Measurements from ENCODE around the gene FLT1.

Gene FLT1

GRCh38 chr13:28469316-28469715, 25.6 kb downstream of the FLT1 start:
- no peak overlapping the region for H3K4me3 ChIP-seq (ENCODE audit: low read depth, low read length, poor library complexity, severe bottlenecking)
- H3K79me2 ChIP-seq (ENCODE audit: insufficient read depth, low read length) = no peaks in the 10 kb centered on the region
- no peak overlapping the region for H3K4me2 ChIP-seq (ENCODE audit: low read length)
- H4K20me1 ChIP-seq (ENCODE audit: insufficient read depth, low read length) = no peaks in the 10 kb centered on the region
- TF ChIP-seq EZH2 (IDR thresholded peaks at IDR 0.05; ENCODE audit: borderline replicate concordance, low read length) (no peak), CTCF (IDR thresholded peaks at IDR 0.05; ENCODE audit: low read length) (no peak)
- H3K36me3 ChIP-seq (ENCODE audit: insufficient read depth, low read length) = no peaks in the 10 kb centered on the region
- no peaks in the 10 kb centered on the region for H3K9me2 ChIP-seq (ENCODE audit: low read depth, low read length)
- H3K9me3 ChIP-seq (ENCODE audit: low read length) = no peaks in the 10 kb centered on the region
- no peaks in the 10 kb centered on the region for H3F3A ChIP-seq (ENCODE audit: insufficient read depth, low read length)
- no peak overlapping the region for H3K27ac ChIP-seq (ENCODE audit: low read depth, low read length, poor library complexity, severe bottlenecking)
- H3K27me3 ChIP-seq (ENCODE audit: insufficient read depth, low read length) = no peaks in the 10 kb centered on the region
- no peaks in the 10 kb centered on the region for H3K4me1 ChIP-seq (ENCODE audit: insufficient read depth, low read length, severe bottlenecking)
- no peak overlapping the region for H3K9ac ChIP-seq (ENCODE audit: low read length)
- no peak overlapping the region for H2AFZ ChIP-seq (ENCODE audit: low read length)

- Histone ChIP-seq H3K9me3 (ENCODE audit: low read length) (no peaks in the 10 kb centered on the region), H3K36me3 (ENCODE audit: insufficient read depth, low read length) (no peaks in the 10 kb centered on the region), H4K20me1 (ENCODE audit: insufficient read depth, low read length) (no peaks in the 10 kb centered on the region), H3K9ac (ENCODE audit: low read length) (no peak overlapping the region), H3K27me3 (ENCODE audit: insufficient read depth, low read length) (no peaks in the 10 kb centered on the region), H3K9me2 (ENCODE audit: low read depth, low read length) (no peaks in the 10 kb centered on the region), H3K4me3 (ENCODE audit: low read depth, low read length, poor library complexity, severe bottlenecking) (no peak overlapping the region), H3F3A (ENCODE audit: insufficient read depth, low read length) (no peaks in the 10 kb centered on the region), H3K79me2 (ENCODE audit: insufficient read depth, low read length) (no peaks in the 10 kb centered on the region), H3K4me2 (ENCODE audit: low read length) (no peak overlapping the region), H3K4me1 (ENCODE audit: insufficient read depth, low read length, severe bottlenecking) (no peaks in the 10 kb centered on the region), H2AFZ (ENCODE audit: low read length) (no peak overlapping the region), H3K27ac (ENCODE audit: low read depth, low read length, poor library complexity, severe bottlenecking) (no peak overlapping the region)
- TF ChIP-seq CTCF (IDR thresholded peaks at IDR 0.05; ENCODE audit: low read length) (no peak), EZH2 (IDR thresholded peaks at IDR 0.05; ENCODE audit: borderline replicate concordance, low read length) (no peak)
Observed at GRCh38 chr13:28468023-28468915, 26.7 kb downstream of the FLT1 start.

DNA sequence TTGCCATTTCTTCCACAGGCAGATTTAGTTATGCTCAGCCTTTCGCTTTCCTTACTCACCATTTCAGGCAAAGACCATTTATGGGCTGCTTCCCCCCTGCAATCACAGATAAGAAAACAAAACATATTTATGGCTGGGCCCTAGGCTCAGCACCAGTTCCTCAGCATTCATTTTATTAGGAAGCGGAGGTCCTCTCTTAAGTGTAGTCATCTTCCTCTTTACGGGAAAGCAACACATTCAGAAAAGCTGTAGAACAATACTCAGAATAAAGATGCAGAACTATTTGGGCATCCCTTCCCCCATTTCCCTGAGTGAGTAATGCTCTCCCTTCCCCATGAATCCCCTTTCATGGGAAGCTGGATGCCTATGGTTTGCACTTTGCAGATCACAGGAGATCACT, 27.9 kb downstream of the FLT1 start:
- Histone ChIP-seq H3K4me2 (ENCODE audit: low read length) (no peak overlapping the region), H3K9me2 (ENCODE audit: low read depth, low read length) (no peaks in the 10 kb centered on the region), H4K20me1 (ENCODE audit: insufficient read depth, low read length) (no peaks in the 10 kb centered on the region), H3K4me1 (ENCODE audit: insufficient read depth, low read length, severe bottlenecking) (no peaks in the 10 kb centered on the region), H3K27ac (ENCODE audit: low read depth, low read length, poor library complexity, severe bottlenecking) (no peak overlapping the region), H3K9me3 (ENCODE audit: low read length) (no peaks in the 10 kb centered on the region), H3K36me3 (ENCODE audit: insufficient read depth, low read length) (no peaks in the 10 kb centered on the region), H2AFZ (ENCODE audit: low read length) (no peak overlapping the region), H3K9ac (ENCODE audit: low read length) (no peak overlapping the region), H3K27me3 (ENCODE audit: insufficient read depth, low read length) (no peaks in the 10 kb centered on the region), H3K79me2 (ENCODE audit: insufficient read depth, low read length) (no peaks in the 10 kb centered on the region), H3F3A (ENCODE audit: insufficient read depth, low read length) (no peaks in the 10 kb centered on the region), H3K4me3 (ENCODE audit: low read depth, low read length, poor library complexity, severe bottlenecking) (no peak overlapping the region)
- no peak for TF ChIP-seq EZH2 (IDR thresholded peaks at IDR 0.05; ENCODE audit: borderline replicate concordance, low read length)
- no peak for TF ChIP-seq CTCF (IDR thresholded peaks at IDR 0.05; ENCODE audit: low read length)

Data from OCI-LY1 (cell line).